ENCODE results near the gene PDGFRB.

The PDGFRB gene

GRCh38 chr5:150155258-150156026 lies at the start of gene PDGFRB:
Gene PDGFRB (minus strand): TSS chr5:150155845. CDS start chr5:150137047, 18,798 bp downstream.
- DNase-seq, result no peak

- no peak for DNase-seq
Measured at GRCh38 chr5:150204590-150204960, 48.9 kb upstream of the PDGFRB start.

GRCh38 chr5:150203832-150204589 lies 48.4 kb upstream of the PDGFRB start:
- DNase-seq, result no peak

GRCh38 chr5:150202501-150202900 lies 46.9 kb upstream of the PDGFRB start:
- DNase-seq, result no peak

- no peak for DNase-seq
Measured at GRCh38 chr5:150197476-150197875, 41.8 kb upstream of the PDGFRB start.

GRCh38 chr5:150196986-150197385 lies 41.3 kb upstream of the PDGFRB start:
- no peak for DNase-seq

GRCh38 chr5:150196514-150196913 lies 40.9 kb upstream of the PDGFRB start:
- no peak for DNase-seq

GRCh38 chr5:150195736-150196485 lies 40.3 kb upstream of the PDGFRB start:
- DNase-seq, result no peak

- no peak for DNase-seq
Measured at GRCh38 chr5:150192462-150192861, 36.8 kb upstream of the PDGFRB start.

- no peak for DNase-seq
Measured at GRCh38 chr5:150190987-150191386, 35.3 kb upstream of the PDGFRB start.

- no peak for DNase-seq
Measured at GRCh38 chr5:150190503-150190979, 34.9 kb upstream of the PDGFRB start.

- no peak for DNase-seq
Measured at GRCh38 chr5:150189728-150190502, 34.3 kb upstream of the PDGFRB start, which contains the start of gene SLC6A7. Gene SLC6A7 (plus strand): TSS chr5:150190062. CDS start chr5:150190328, 266 bp downstream.

- DNase-seq, result no peak
Measured at GRCh38 chr5:150189326-150189725, 33.7 kb upstream of the PDGFRB start.

- DNase-seq, result no peak
Measured at GRCh38 chr5:150188146-150188842, 32.6 kb upstream of the PDGFRB start.

- DNase-seq, result no peak
Measured at GRCh38 chr5:150186897-150187296, 31.3 kb upstream of the PDGFRB start.

- no peak for DNase-seq
Measured at GRCh38 chr5:150186137-150186536, 30.5 kb upstream of the PDGFRB start.

- no peak for DNase-seq
Measured at GRCh38 chr5:150184990-150185912, 29.6 kb upstream of the PDGFRB start.

- DNase-seq, result no peak
Measured at GRCh38 chr5:150184006-150184405, 28.4 kb upstream of the PDGFRB start.

GRCh38 chr5:150183436-150183835 lies 27.8 kb upstream of the PDGFRB start:
- DNase-seq, result no peak

- DNase-seq, result no peak
Measured at GRCh38 chr5:150182774-150183173, 27.1 kb upstream of the PDGFRB start.
